GM12878 (cell line): ENCODE results near the gene TMEM87A. TPM values are rescaled to one million over a fixed set of nuclear protein-coding genes. Genes with fewer than 3 reads are reported as not detected.

ENCODE experiments used
- ATAC-seq: fragments of 200-7000 bp; cut with Tn5 transposase; 3 replicates; pipeline ENCODE4 v1.9.1; 2020; ENCODE audit warnings: mild to moderate bottlenecking, moderate library complexity
- BruUV-seq: library from RNA; stranded (reverse); fragments of 400-500 nt; replicated peaks from 2 replicates; lab custom pipeline; 2021; lab: Mats Ljungman, UMichigan
- CTCF ChIA-PET: fragments of 300-600 bp; sonication (Branson Sonifier 250); formaldehyde crosslinking; extraction: SDS; loops from one replicate; lab custom pipeline; 2021; ENCODE audit warnings: inconsistent platforms; lab: Yijun Ruan, JAX
- POLR2A ChIA-PET: fragments of 350-600 bp; formaldehyde crosslinking; extraction: SDS; loops from one replicate; lab custom pipeline; 2021; ENCODE audit warnings: inconsistent platforms; lab: Charles Lee
- RAD21 ChIA-PET: fragments of 300-600 bp; sonication (Branson Sonifier 250); formaldehyde crosslinking; loops from one replicate; lab custom pipeline; 2023; ENCODE audit warnings: antibody characterized with exemption; ENCODE audit not compliant: unreplicated experiment; lab: Charles Lee
- SMC1A ChIA-PET: fragments of 300-600 bp; sonication (Branson Sonifier 250); formaldehyde crosslinking; loops from one replicate; lab custom pipeline; 2023; ENCODE audit not compliant: unreplicated experiment, uncharacterized antibody; lab: Charles Lee
- DNase-seq: peaks from one replicate; pipeline ENCODE4 v3.0.0-alpha.2; 2011; ENCODE audit warnings: low read depth, low spot score
- FAIRE-seq: peaks from 3 replicates; lab custom pipeline; 2011; peaks lifted over from hg19 to GRCh38; lab: Jason Lieb, UNC
- H2AFZ ChIP-seq: 2 replicates; pipeline ENCODE4 v1.6.0; 2011; ENCODE audit warnings: low read depth, low read length, control low read depth; ENCODE audit not compliant: control insufficient read depth
- H3K27ac ChIP-seq: 2 replicates; pipeline ENCODE4 v1.5.1; 2011; ENCODE audit warnings: control low read depth; ENCODE audit not compliant: control insufficient read depth, insufficient read depth
- H3K27me3 ChIP-seq, 2 experiments: replicated peaks in 1 of 2; 2 replicates each; pipeline versions ENCODE4 v1.6.0 to v1.6.1; 2011; ENCODE audit warnings: low read length in 1 of 2; ENCODE audit not compliant: control insufficient read depth in 2 of 2, insufficient read depth in 2 of 2
- H3K36me3 ChIP-seq, 2 experiments: 2 replicates each; pipeline ENCODE4 v1.5.1; 2011; ENCODE audit warnings: low read length in 1 of 2; ENCODE audit not compliant: control insufficient read depth in 2 of 2, insufficient read depth in 2 of 2
- H3K4me1 ChIP-seq: 2 replicates; pipeline ENCODE4 v1.6.1; 2011; ENCODE audit warnings: mild to moderate bottlenecking, low read length, moderate library complexity, mixed read lengths; ENCODE audit not compliant: control insufficient read depth, insufficient read depth
- H3K4me2 ChIP-seq: 2 replicates; pipeline ENCODE4 v1.6.0; 2011; ENCODE audit warnings: control low read depth; ENCODE audit not compliant: control insufficient read depth, insufficient read depth
- H3K4me3 ChIP-seq: fragments of 200-600 bp; sonication (generic); 2 replicates; pipeline ENCODE4 v1.5.1; 2016
- H3K79me2 ChIP-seq: 2 replicates; pipeline ENCODE4 v1.6.0; 2011; ENCODE audit warnings: low read length; ENCODE audit not compliant: control insufficient read depth, insufficient read depth
- H3K9ac ChIP-seq: 2 replicates; pipeline ENCODE4 v1.8.0; 2011; ENCODE audit warnings: low read length, control low read depth, mixed read lengths; ENCODE audit not compliant: control insufficient read depth, insufficient read depth
- H3K9me3 ChIP-seq: replicated peaks from 3 replicates; pipeline ENCODE4 v1.5.1; 2011; ENCODE audit warnings: mild to moderate bottlenecking, low read length; ENCODE audit not compliant: control insufficient read depth, insufficient read depth
- H4K20me1 ChIP-seq: 2 replicates; pipeline ENCODE4 v1.6.0; 2011; ENCODE audit not compliant: control insufficient read depth, insufficient read depth
- GABPA ChIP-seq: IDR thresholded peaks from 2 replicates; pipeline ENCODE4 v1.6.1; 2014; ENCODE audit warnings: antibody characterized with exemption, low read depth, mild to moderate bottlenecking, inconsistent platforms
- LARP7 ChIP-seq: fragments of 450-650 bp; IDR thresholded peaks from 2 replicates; pipeline ENCODE4 v1.6.1; 2017; ENCODE audit warnings: mild to moderate bottlenecking
- MEF2B ChIP-seq: fragments of 450-650 bp; IDR thresholded peaks from 2 replicates; pipeline ENCODE4 v1.6.1; 2018; ENCODE audit warnings: mild to moderate bottlenecking, moderate library complexity; ENCODE audit not compliant: partially characterized antibody, poor library complexity, severe bottlenecking
- NFIC ChIP-seq: IDR thresholded peaks from 2 replicates; pipeline ENCODE4 v1.6.1; 2012; ENCODE audit warnings: low read depth, mild to moderate bottlenecking, inconsistent platforms, low read length, moderate library complexity
- NFYB ChIP-seq: IDR thresholded peaks from 2 replicates; pipeline ENCODE4 v1.6.1; 2011; ENCODE audit warnings: low read depth, mild to moderate bottlenecking, low read length, improper control_type of control experiment, moderate library complexity; ENCODE audit not compliant: insufficient read depth
- NR2F1 ChIP-seq: fragments of 450-650 bp; conservative IDR thresholded peaks from 2 replicates; pipeline ENCODE4 v1.6.1; 2017; ENCODE audit warnings: mild to moderate bottlenecking
- POLR2A ChIP-seq: IDR thresholded peaks from 2 replicates; pipeline ENCODE4 v1.6.1; 2011; ENCODE audit warnings: low read depth, mild to moderate bottlenecking, low read length
- RELB ChIP-seq: fragments of 450-650 bp; IDR thresholded peaks from 2 replicates; pipeline ENCODE4 v1.6.1; 2017; ENCODE audit warnings: low read depth, mild to moderate bottlenecking, moderate library complexity
- WGBS: methylation state at CpG from one replicate; pipeline ENCODE4 v1.1.6; 2016; ENCODE audit warnings: low lambda C conversion rate; ENCODE audit not compliant: insufficient replicate concordance, insufficient coverage; ENCODE audit errors: missing lambda C conversion rate; 5-methylcytosine and 5-hydroxymethylcytosine counted together
- in situ Hi-C: fragments of 300-500 bp; cut with MboI; formaldehyde crosslinking; loops from 9 replicates; pipeline ENCODE4 v1.14.3; 2018; ENCODE audit warnings: mixed read lengths
- intact Hi-C: fragments of 100-400 bp; cut with micrococcal nuclease; formaldehyde crosslinking; loops from one replicate; pipeline ENCODE4 v1.14.2; 2022; ENCODE audit not compliant: unreplicated experiment
- polyA plus RNA-seq, 11 experiments: library from polyadenylated mRNA; depleted of rRNA in 4 of 11; unstranded in 6 of 11; stranded (reverse) in 5 of 11; fragments of >200 nt; fragmentation: Nextera tagmentation in 4 of 11; fragmentation: Illumina TruSeq in 1 of 11; extraction: Ambion mirVana in 4 of 11; extraction: Trizol in 1 of 11; gene quantifications; 1 replicate in 1 of 11; 2 replicates in 10 of 11; pipeline versions ENCODE4 v1.2.1 to v1.2.3, GENCODE V29; 2011 to 2016; ENCODE audit warnings: inconsistent platforms in 2 of 11, missing spikeins in 2 of 11, low read depth in 1 of 11
- total RNA-seq, 4 experiments: library from RNA; depleted of rRNA in 3 of 4; stranded (reverse); fragments of >200 nt in 3 of 4; fragmentation: Illumina TruSeq in 1 of 4; extraction: Trizol in 1 of 4; gene quantifications; 2 replicates each; pipeline versions ENCODE4 v1.2.1 to v1.2.3, GENCODE V29; 2013 to 2021

Gene TMEM87A
- total and polyA plus RNA-seq, 10 of the 15 experiments (the other 5 are each of a cell fraction or from before 2014, with no cell fraction given), result 18.2 to 53.2 (median 33.4) TPM

DNA sequence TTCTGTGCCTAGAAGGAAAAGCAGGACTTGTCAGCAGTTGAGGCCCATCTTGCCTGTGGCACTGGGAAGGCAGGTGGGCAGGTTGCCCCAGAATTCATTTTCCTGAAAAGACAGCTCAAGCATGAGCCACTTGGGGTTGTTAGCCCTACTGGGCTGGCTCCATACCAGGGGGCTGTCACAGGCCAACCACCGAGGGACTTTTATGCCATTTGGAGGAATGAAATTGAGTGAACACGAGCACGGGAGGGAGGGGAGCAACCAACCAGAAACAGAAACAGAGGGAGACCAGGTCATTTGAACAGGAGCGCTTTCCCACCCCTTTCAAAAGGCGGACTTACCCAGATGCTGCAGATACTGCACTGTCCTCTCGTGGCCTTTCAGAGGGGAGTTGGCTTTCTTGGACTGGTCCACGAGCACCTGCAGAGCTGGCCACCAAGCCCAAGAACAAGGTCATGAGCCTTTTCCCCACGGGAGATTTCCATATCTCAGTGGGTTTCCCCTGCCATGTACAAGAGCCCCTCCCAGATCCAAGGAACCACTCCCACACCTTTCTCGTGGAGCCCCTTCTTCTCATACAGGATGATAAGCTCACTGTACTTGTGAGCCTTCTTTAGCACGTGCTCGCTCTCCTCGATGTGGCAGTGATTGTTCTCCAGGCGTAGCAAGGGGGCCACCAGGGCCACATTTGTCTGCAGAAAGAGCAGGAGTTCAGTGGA lies 106.8 kb downstream of the TMEM87A start:
- CTCF ChIA-PET, result no interaction called here

More for the DNA sequence above, 106.8 kb downstream of the TMEM87A start:
- Histone ChIP-seq H3K4me1 (0 out of 2 replicates have a peak, but pooled peaks cover 3% of the 10 kb centered on the region), H3K36me3 (peaks cover 31 to 49% of the 10 kb centered on the region in 2 experiments), H3K27ac (no peak overlapping the region), H3K9ac (no peak overlapping the region), H2AFZ (no peak overlapping the region), H3K9me3 (no peaks in the 10 kb centered on the region), H3K4me2 (no peak overlapping the region), H3K4me3 (no peak overlapping the region), H4K20me1 (no peaks in the 10 kb centered on the region), H3K79me2 (no peaks in the 10 kb centered on the region), H3K27me3 (no peaks in the 10 kb centered on the region)
- TF ChIP-seq NFIC, result no peak
- no peak for TF ChIP-seq NFYB
- no peak for TF ChIP-seq RELB
- no peak for TF ChIP-seq GABPA
- no peak for TF ChIP-seq LARP7
- no peak for TF ChIP-seq NR2F1
- TF ChIP-seq MEF2B, result no peak
- TF ChIP-seq POLR2A, result no peak
- WGBS, result 97% methylated on average over 13 of the region's 13 CpGs
- intact Hi-C loops (no loop called here), in situ Hi-C loops (no loop called here)
- ATAC-seq, result no peak
- POLR2A ChIA-PET, result no interaction called here
- no peak for DNase-seq
- FAIRE-seq, result no peak
- BruUV-seq, result no TSS peak
- SMC1A ChIA-PET, result interaction anchor here (1.0 kb wide), 1 partner anchor 53 kb away, joined by 3 read pairs; no protein-coding TSS in a partner anchor
- RAD21 ChIA-PET, result no interaction called here
